Activated naive CD4-positive, alpha-beta T cell treated with anti-CD3 and anti-CD28 coated beads for 36 hours (primary cell): ENCODE results near the gene SPATA3. TPM values are rescaled to one million over a fixed set of nuclear protein-coding genes. Genes with fewer than 3 reads are reported as not detected.
A peak's percentile ranks its signal among the peaks of the same experiment; 100 is the strongest.

Experiments used
- CTCF ChIA-PET: fragments of 350-600 bp; sonication (Branson Sonifier 250); formaldehyde crosslinking; loops from one replicate; lab custom pipeline; 2021; ENCODE audit warnings: antibody characterized with exemption; lab: Charles Lee
- DNase-seq: peaks from one replicate; pipeline ENCODE4 v3.0.0-alpha.2; 2020
- H3K27ac Mint-ChIP-seq: one replicate; pipeline ENCODE4 v1.8.0; 2021; ENCODE audit warnings: mild to moderate bottlenecking, mixed read lengths
- H3K27me3 Mint-ChIP-seq: one replicate; pipeline ENCODE4 v1.8.0; 2021; ENCODE audit warnings: low read depth, mixed read lengths
- H3K36me3 Mint-ChIP-seq: one replicate; pipeline ENCODE4 v1.8.0; 2021; ENCODE audit warnings: low read depth, mixed read lengths
- H3K4me1 Mint-ChIP-seq: one replicate; pipeline ENCODE4 v1.8.0; 2021; ENCODE audit warnings: low read depth, mixed read lengths
- H3K4me3 Mint-ChIP-seq: one replicate; pipeline ENCODE4 v1.8.0; 2021; ENCODE audit warnings: mild to moderate bottlenecking, moderate library complexity, mixed read lengths
- H3K9me3 Mint-ChIP-seq: one replicate; pipeline ENCODE4 v1.8.0; 2021; ENCODE audit warnings: mixed read lengths
- intact Hi-C: fragments of 100-400 bp; cut with micrococcal nuclease; formaldehyde crosslinking; loops from one replicate; pipeline ENCODE4 v1.15.1; 2023
- total RNA-seq, 2 experiments: library from RNA; stranded (reverse); gene quantifications; one replicate each; pipeline ENCODE4 v1.2.3, GENCODE V29; 2021

Gene SPATA3
- total RNA-seq: not detected

- peaks cover 48% of the 10 kb centered on the region for H3K27me3 Mint-ChIP-seq
- no peak within 1 kb of the TSS for H3K27ac Mint-ChIP-seq
- CTCF ChIA-PET: interaction anchor here (1.0 to 1.6 kb wide), 2 partner anchors 9 to 148 kb away, joined by 3 to 5 read pairs; no protein-coding TSS in a partner anchor
- H3K36me3 Mint-ChIP-seq: no peaks in the 10 kb centered on the region
- H3K4me3 Mint-ChIP-seq: no peak within 1 kb of the TSS
- no peaks in the 10 kb centered on the region for H3K4me1 Mint-ChIP-seq
- DNase-seq: no peak
- peaks cover 7% of the 10 kb centered on the region for H3K9me3 Mint-ChIP-seq
- intact Hi-C loops: no loop called here
Measured at GRCh38 chr2:230995821-230996220, at the start of gene SPATA3. Gene SPATA3 (plus strand): TSS chr2:230996121. CDS start chr2:230996234, 113 bp downstream.

- H3K36me3 Mint-ChIP-seq: no peaks in the 10 kb centered on the region
- H3K9me3 Mint-ChIP-seq: no peaks in the 10 kb centered on the region
- H3K27ac Mint-ChIP-seq: no peak overlapping the region
- no peak overlapping the region for H3K4me3 Mint-ChIP-seq
- peaks cover 2% of the 10 kb centered on the region for H3K27me3 Mint-ChIP-seq
- CTCF ChIA-PET: interaction anchor here (0.9 kb wide), 1 partner anchor 46 kb away, joined by 3 read pairs; no protein-coding TSS in a partner anchor
- intact Hi-C loops: no loop called here
- peaks cover 11% of the 10 kb centered on the region for H3K4me1 Mint-ChIP-seq
- no peak for DNase-seq
Measured at GRCh38 chr2:230946429-230947234, 49.3 kb upstream of the SPATA3 start.

GRCh38 chr2:230947235-230947576 is 48.7 kb upstream of the SPATA3 start:
- CTCF ChIA-PET: interaction anchor here (0.6 to 0.9 kb wide), 2 partner anchors 47 to 1669 kb away, joined by 3 read pairs; no protein-coding TSS in a partner anchor
- H3K4me3 Mint-ChIP-seq: no peak overlapping the region

GRCh38 chr2:230947908-230948365 is 48.0 kb upstream of the SPATA3 start:
- Mint-ChIP-seq H3K9me3 (no peaks in the 10 kb centered on the region), H3K27ac (no peak overlapping the region), H3K4me1 (peaks cover 11% of the 10 kb centered on the region), H3K36me3 (no peaks in the 10 kb centered on the region), H3K4me3 (no peak overlapping the region), H3K27me3 (peaks cover 3% of the 10 kb centered on the region)
- CTCF ChIA-PET: interaction anchor here (0.6 to 0.9 kb wide), 2 partner anchors 47 to 1668 kb away, joined by 3 read pairs; no protein-coding TSS in a partner anchor
- no peak for DNase-seq
- intact Hi-C loops: no loop called here

More at GRCh38 chr2:230947235-230947576, 48.7 kb upstream of the SPATA3 start:
- Mint-ChIP-seq H3K27me3 (peaks cover 2% of the 10 kb centered on the region), H3K4me1 (peaks cover 11% of the 10 kb centered on the region), H3K9me3 (no peaks in the 10 kb centered on the region), H3K36me3 (no peaks in the 10 kb centered on the region), H3K27ac (no peak overlapping the region)
- no peak for DNase-seq
- intact Hi-C loops: no loop called here

GRCh38 chr2:230949966-230950873 is 45.7 kb upstream of the SPATA3 start:
- CTCF ChIA-PET: interaction anchor here (1.1 kb wide), 1 partner anchor 26 kb away, joined by 4 read pairs; no protein-coding TSS in a partner anchor
- no peak overlapping the region for H3K4me3 Mint-ChIP-seq
- H3K9me3 Mint-ChIP-seq: no peaks in the 10 kb centered on the region
- H3K4me1 Mint-ChIP-seq: peaks cover 3% of the 10 kb centered on the region
- H3K27ac Mint-ChIP-seq: no peak overlapping the region
- no peaks in the 10 kb centered on the region for H3K36me3 Mint-ChIP-seq
- peaks cover 13% of the 10 kb centered on the region for H3K27me3 Mint-ChIP-seq
- intact Hi-C loops: no loop called here
- no peak for DNase-seq

GRCh38 chr2:230950874-230951339 is 45.0 kb upstream of the SPATA3 start:
- Mint-ChIP-seq H3K36me3 (no peaks in the 10 kb centered on the region), H3K9me3 (no peaks in the 10 kb centered on the region), H3K4me1 (peaks cover 6% of the 10 kb centered on the region), H3K4me3 (no peak overlapping the region), H3K27me3 (peaks cover 16% of the 10 kb centered on the region), H3K27ac (no peak overlapping the region)
- no peak for DNase-seq
- CTCF ChIA-PET: interaction anchor here (1.1 to 1.2 kb wide), 2 partner anchors 27 to 45 kb away, joined by 3 to 4 read pairs; no protein-coding TSS in a partner anchor
- intact Hi-C loops: no loop called here

- no peaks in the 10 kb centered on the region for H3K36me3 Mint-ChIP-seq
- no peak overlapping the region for H3K4me3 Mint-ChIP-seq
- H3K9me3 Mint-ChIP-seq: no peaks in the 10 kb centered on the region
- peaks cover 6% of the 10 kb centered on the region for H3K4me1 Mint-ChIP-seq
- no peak overlapping the region for H3K27ac Mint-ChIP-seq
- peaks cover 16% of the 10 kb centered on the region for H3K27me3 Mint-ChIP-seq
- intact Hi-C loops: no loop called here
- CTCF ChIA-PET: interaction anchor here (1.1 to 1.2 kb wide), 2 partner anchors 27 to 46 kb away, joined by 3 to 4 read pairs; no protein-coding TSS in a partner anchor
- DNase-seq: no peak
Measured at GRCh38 chr2:230951396-230951795, 44.5 kb upstream of the SPATA3 start.

- H3K27me3 Mint-ChIP-seq: peaks cover 23% of the 10 kb centered on the region
- H3K4me3 Mint-ChIP-seq: no peak overlapping the region
- no peak for DNase-seq
- CTCF ChIA-PET: interaction anchor here (1.3 kb wide), 1 partner anchor 35 kb away, joined by 3 read pairs; no protein-coding TSS in a partner anchor
- peaks cover 13% of the 10 kb centered on the region for H3K4me1 Mint-ChIP-seq
- H3K9me3 Mint-ChIP-seq: no peaks in the 10 kb centered on the region
- H3K36me3 Mint-ChIP-seq: no peaks in the 10 kb centered on the region
- intact Hi-C loops: no loop called here
- no peak overlapping the region for H3K27ac Mint-ChIP-seq
Measured at GRCh38 chr2:230952226-230952956, 43.5 kb upstream of the SPATA3 start.

- H3K27ac Mint-ChIP-seq: no peak overlapping the region
- no peaks in the 10 kb centered on the region for H3K9me3 Mint-ChIP-seq
- peak; percentile 38 for DNase-seq
- CTCF ChIA-PET: interaction anchor here (0.9 to 1.3 kb wide), 2 partner anchors 21 to 33 kb away, joined by 3 read pairs; no protein-coding TSS in a partner anchor
- intact Hi-C loops: no loop called here
- no peak overlapping the region for H3K4me3 Mint-ChIP-seq
- H3K4me1 Mint-ChIP-seq: peaks cover 22% of the 10 kb centered on the region
- peaks cover 33% of the 10 kb centered on the region for H3K27me3 Mint-ChIP-seq
- no peaks in the 10 kb centered on the region for H3K36me3 Mint-ChIP-seq
Measured at GRCh38 chr2:230953845-230954244, 42.1 kb upstream of the SPATA3 start.

- Mint-ChIP-seq H3K4me3 (no peak overlapping the region), H3K27ac (no peak overlapping the region), H3K9me3 (no peaks in the 10 kb centered on the region), H3K27me3 (peaks cover 42% of the 10 kb centered on the region), H3K36me3 (no peaks in the 10 kb centered on the region), H3K4me1 (peaks cover 22% of the 10 kb centered on the region)
- intact Hi-C loops: no loop called here
- no peak for DNase-seq
- CTCF ChIA-PET: no interaction called here
Measured at GRCh38 chr2:230954746-230955145, 41.2 kb upstream of the SPATA3 start.

GRCh38 chr2:230955163-230955737 is 40.7 kb upstream of the SPATA3 start:
- intact Hi-C loops: no loop called here
- Mint-ChIP-seq H3K4me3 (no peak overlapping the region), H3K36me3 (no peaks in the 10 kb centered on the region), H3K4me1 (peaks cover 22% of the 10 kb centered on the region), H3K9me3 (no peaks in the 10 kb centered on the region), H3K27ac (no peak overlapping the region), H3K27me3 (peaks cover 43% of the 10 kb centered on the region)
- no peak for DNase-seq
- CTCF ChIA-PET: interaction anchor here (0.7 to 1.1 kb wide), 4 partner anchors 27 to 105 kb away, joined by 3 to 4 read pairs (median 3); no protein-coding TSS in a partner anchor
